MCF 10A (cell line): ENCODE data around the gene ASB7. TPM values are rescaled to one million over a fixed set of nuclear protein-coding genes. Genes with fewer than 3 reads are reported as not detected.

Experiments used
- BruUV-seq: library from RNA; stranded (reverse); fragments of 400-500 nt; replicated peaks from 2 replicates; lab custom pipeline; 2021; lab: Mats Ljungman, UMichigan
- CTCF ChIA-PET: fragments of 300-600 bp; sonication (Branson Sonifier 250); formaldehyde crosslinking; extraction: SDS; loops from one replicate; lab custom pipeline; 2021; ENCODE audit warnings: antibody characterized with exemption, inconsistent platforms; lab: Yijun Ruan, JAX
- POLR2A ChIA-PET: fragments of 300-600, 350-650 bp; sonication (Branson Sonifier 250); formaldehyde crosslinking; extraction: SDS; loops from one replicate; lab custom pipeline; 2020; ENCODE audit warnings: antibody characterized with exemption, inconsistent platforms; lab: Yijun Ruan, JAX
- DNase-seq: peaks from one replicate; pipeline ENCODE4 v3.0.0-alpha.2; 2018; ENCODE audit not compliant: unreplicated experiment
- H3K27ac Mint-ChIP-seq: one replicate; pipeline ENCODE4 v1.8.0; 2022; ENCODE audit warnings: mild to moderate bottlenecking, low read depth, mixed read lengths; ENCODE audit not compliant: unreplicated experiment
- H3K27me3 Mint-ChIP-seq: one replicate; pipeline ENCODE4 v1.8.0; 2022; ENCODE audit warnings: mixed read lengths; ENCODE audit not compliant: insufficient read depth, unreplicated experiment
- H3K36me3 Mint-ChIP-seq: one replicate; pipeline ENCODE4 v1.8.0; 2022; ENCODE audit warnings: mild to moderate bottlenecking, moderate library complexity, mixed read lengths; ENCODE audit not compliant: insufficient read depth, unreplicated experiment
- H3K4me1 Mint-ChIP-seq: one replicate; pipeline ENCODE4 v1.8.0; 2022; ENCODE audit warnings: mixed read lengths; ENCODE audit not compliant: insufficient read depth, unreplicated experiment
- H3K4me3 Mint-ChIP-seq: one replicate; pipeline ENCODE4 v1.8.0; 2022; ENCODE audit warnings: mild to moderate bottlenecking, moderate library complexity, mixed read lengths; ENCODE audit not compliant: unreplicated experiment
- H3K9me3 Mint-ChIP-seq: one replicate; pipeline ENCODE4 v1.8.0; 2022; ENCODE audit warnings: mixed read lengths; ENCODE audit not compliant: unreplicated experiment
- intact Hi-C: fragments of 100-400 bp; cut with micrococcal nuclease; formaldehyde crosslinking; loops from 2 replicates; pipeline ENCODE4 v1.14.1; 2022
- total RNA-seq: library from RNA; stranded (reverse); gene quantifications from 2 replicates; pipeline ENCODE4 v1.2.3, GENCODE V29; 2022
- TF ChIP-seq, protein P1 (sequence below): fragments of 200-600 bp; IDR thresholded peaks from one replicate; pipeline ENCODE4 v1.8.0; 2022; ENCODE audit warnings: antibody characterized with exemption, mild to moderate bottlenecking; ENCODE audit not compliant: unreplicated experiment

Gene ASB7
- total RNA-seq, 1 experiment from 2014 or later: 14.3 TPM

- Mint-ChIP-seq H3K36me3 (no peaks in the 10 kb centered on the region), H3K27ac (no peak overlapping the region), H3K9me3 (no peaks in the 10 kb centered on the region), H3K4me3 (no peak overlapping the region), H3K4me1 (peaks cover 7% of the 10 kb centered on the region), H3K27me3 (no peaks in the 10 kb centered on the region)
- TF ChIP-seq, protein P1, sequence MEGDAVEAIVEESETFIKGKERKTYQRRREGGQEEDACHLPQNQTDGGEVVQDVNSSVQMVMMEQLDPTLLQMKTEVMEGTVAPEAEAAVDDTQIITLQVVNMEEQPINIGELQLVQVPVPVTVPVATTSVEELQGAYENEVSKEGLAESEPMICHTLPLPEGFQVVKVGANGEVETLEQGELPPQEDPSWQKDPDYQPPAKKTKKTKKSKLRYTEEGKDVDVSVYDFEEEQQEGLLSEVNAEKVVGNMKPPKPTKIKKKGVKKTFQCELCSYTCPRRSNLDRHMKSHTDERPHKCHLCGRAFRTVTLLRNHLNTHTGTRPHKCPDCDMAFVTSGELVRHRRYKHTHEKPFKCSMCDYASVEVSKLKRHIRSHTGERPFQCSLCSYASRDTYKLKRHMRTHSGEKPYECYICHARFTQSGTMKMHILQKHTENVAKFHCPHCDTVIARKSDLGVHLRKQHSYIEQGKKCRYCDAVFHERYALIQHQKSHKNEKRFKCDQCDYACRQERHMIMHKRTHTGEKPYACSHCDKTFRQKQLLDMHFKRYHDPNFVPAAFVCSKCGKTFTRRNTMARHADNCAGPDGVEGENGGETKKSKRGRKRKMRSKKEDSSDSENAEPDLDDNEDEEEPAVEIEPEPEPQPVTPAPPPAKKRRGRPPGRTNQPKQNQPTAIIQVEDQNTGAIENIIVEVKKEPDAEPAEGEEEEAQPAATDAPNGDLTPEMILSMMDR: no peak
- POLR2A ChIA-PET: no interaction called here
- no peak for DNase-seq
- intact Hi-C loops: no loop called here
- no TSS peak for BruUV-seq
- CTCF ChIA-PET: interaction anchor here (1.0 kb wide), 1 partner anchor 10 kb away, joined by 4 read pairs; no protein-coding TSS in a partner anchor
Observed at GRCh38 chr15:100684591-100684990, 82.2 kb downstream of the ASB7 start.

- no peak for DNase-seq
- TF ChIP-seq, protein P1: no peak
- Mint-ChIP-seq H3K9me3 (no peaks in the 10 kb centered on the region), H3K4me1 (peaks cover 7% of the 10 kb centered on the region), H3K27ac (no peak overlapping the region), H3K36me3 (no peaks in the 10 kb centered on the region), H3K4me3 (no peak overlapping the region), H3K27me3 (no peaks in the 10 kb centered on the region)
- ChIA-PET CTCF (no interaction called here), POLR2A (no interaction called here)
- BruUV-seq: no TSS peak
- intact Hi-C loops: no loop called here
Observed at GRCh38 chr15:100686021-100686724, 83.8 kb downstream of the ASB7 start.

DNA sequence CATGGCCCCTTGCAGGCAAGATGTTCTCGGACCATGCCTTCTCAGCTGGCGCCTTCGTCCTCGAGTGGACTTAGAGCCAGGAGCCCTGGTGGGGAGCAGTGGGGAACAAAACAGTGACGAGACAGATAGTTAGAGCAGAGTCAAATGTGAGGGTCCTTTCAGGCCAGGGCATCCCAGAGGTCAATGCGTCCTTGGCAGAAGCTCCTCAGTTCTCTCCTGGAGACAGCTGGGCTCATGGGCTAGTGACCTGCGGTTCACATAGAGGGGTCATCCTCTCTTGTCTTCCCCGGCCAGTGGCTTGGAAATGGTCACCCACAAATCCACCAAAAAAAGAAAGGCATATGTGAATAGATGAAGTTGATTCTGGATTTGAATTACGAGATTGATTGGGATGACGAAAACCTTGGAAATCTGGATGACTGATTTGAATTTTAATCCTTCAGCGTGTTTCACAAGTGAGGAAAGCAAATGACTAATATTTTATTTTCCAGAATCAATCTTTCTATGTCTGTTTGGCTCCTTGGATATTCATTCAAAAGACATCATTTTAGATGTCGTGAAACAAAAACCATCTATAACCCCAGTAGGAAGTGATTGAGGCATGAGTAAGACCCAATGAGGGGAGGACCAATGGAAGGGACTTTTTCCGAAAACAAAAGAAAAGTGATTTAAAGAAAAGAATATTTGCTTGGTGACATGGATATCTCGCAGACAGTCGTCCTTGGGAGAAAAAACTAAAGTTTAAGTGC, 84.5 kb downstream of the ASB7 start:
- Mint-ChIP-seq H3K36me3 (no peaks in the 10 kb centered on the region), H3K27ac (no peak overlapping the region), H3K4me3 (no peak overlapping the region), H3K9me3 (no peaks in the 10 kb centered on the region), H3K4me1 (peaks cover 7% of the 10 kb centered on the region), H3K27me3 (no peaks in the 10 kb centered on the region)
- ChIA-PET POLR2A (no interaction called here), CTCF (no interaction called here)
- peak; percentile 38 for DNase-seq
- no TSS peak for BruUV-seq
- TF ChIP-seq, protein P1: no peak
- intact Hi-C loops: no loop called here

DNA sequence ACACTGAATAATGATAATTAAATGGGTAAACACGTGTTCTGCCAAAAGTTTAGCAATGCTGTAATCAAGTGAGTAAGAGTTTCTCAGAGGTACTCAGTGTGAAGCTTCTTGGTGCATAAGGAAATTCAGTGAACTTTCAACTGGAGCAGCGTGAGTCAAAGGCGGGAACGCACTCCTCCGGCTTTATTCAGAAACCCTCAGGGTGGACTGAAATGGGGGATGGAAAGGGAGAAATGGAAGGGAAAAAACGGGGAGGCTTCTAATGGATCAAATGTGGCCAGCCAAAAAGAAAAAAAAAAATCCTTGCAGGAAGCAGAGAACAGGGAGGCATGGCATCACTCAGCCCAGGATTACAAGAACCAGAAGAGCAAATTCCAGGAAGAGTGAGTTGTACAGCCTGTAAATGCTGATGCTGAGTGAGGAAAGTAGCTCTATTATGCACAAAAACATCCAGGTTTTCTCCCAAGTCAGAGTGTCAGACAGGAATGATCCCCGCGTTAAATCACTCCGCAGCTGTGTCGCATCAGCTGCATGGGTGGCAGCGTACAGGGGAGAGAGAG, 85.3 kb downstream of the ASB7 start:
- H3K27me3 Mint-ChIP-seq: no peaks in the 10 kb centered on the region
- CTCF ChIA-PET: interaction anchor here (0.5 kb wide), 1 partner anchor 1142 kb away, joined by 3 read pairs; no protein-coding TSS in a partner anchor

More for the DNA sequence above, 85.3 kb downstream of the ASB7 start:
- intact Hi-C loops: no loop called here
- Mint-ChIP-seq H3K36me3 (no peaks in the 10 kb centered on the region), H3K4me3 (no peak overlapping the region), H3K9me3 (no peaks in the 10 kb centered on the region), H3K27ac (no peak overlapping the region), H3K4me1 (peaks cover 7% of the 10 kb centered on the region)
- TF ChIP-seq, protein P1: no peak
- no TSS peak for BruUV-seq
- POLR2A ChIA-PET: no interaction called here
- DNase-seq: peak; percentile 69
